ENCODE results near the gene WFIKKN2.

WFIKKN2 gene

DNA sequence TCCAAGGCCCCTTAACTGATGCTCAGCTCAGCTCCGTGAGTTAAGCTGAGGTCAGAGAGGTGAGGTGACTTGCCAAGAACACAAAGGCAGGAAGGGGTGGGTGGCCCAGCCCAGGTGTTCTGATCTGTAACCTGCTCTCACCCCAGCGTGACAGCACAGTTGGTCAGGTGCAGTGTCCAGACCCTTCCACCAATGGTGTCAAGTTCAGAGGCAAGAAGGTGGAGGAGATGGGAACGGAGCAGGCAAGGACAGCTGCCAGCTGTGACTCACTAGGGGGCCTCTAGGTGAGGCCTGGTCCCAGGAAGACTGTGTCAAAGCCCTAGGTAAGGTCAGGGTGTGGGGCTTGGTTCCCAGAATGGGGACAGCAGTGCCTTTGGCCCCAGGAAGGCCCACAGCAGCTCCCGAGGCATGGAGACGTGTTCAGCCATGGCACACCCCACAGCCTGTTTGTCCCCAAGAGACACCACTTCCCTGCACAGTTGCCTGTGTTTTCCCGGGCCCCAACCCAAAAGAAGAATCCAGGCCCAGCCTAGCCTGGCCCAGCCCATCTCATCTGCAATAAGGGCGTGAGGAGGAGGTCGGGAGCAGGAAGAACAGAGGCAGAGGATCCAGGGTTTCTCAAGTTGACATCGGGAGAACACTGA is 7.2 kb downstream of the WFIKKN2 start:
- no peaks in the 10 kb centered on the region for H3K36me3 ChIP-seq (ENCODE audit: control insufficient read depth in 2 of 2, insufficient read depth in 2 of 2, low read length in 2 of 2)
- H3K9ac ChIP-seq (ENCODE audit: low read depth in 1 of 2, low read length in 2 of 2) = no peak overlapping the region
- no peaks in the 10 kb centered on the region for H3K27me3 ChIP-seq (ENCODE audit: control insufficient read depth in 2 of 2, insufficient read depth in 2 of 2, low read length in 2 of 2)
- H3K27ac ChIP-seq (ENCODE audit: low read depth in 2 of 2, low read length in 2 of 2) = no peak overlapping the region
- H3K4me1 ChIP-seq (ENCODE audit: control insufficient read depth in 2 of 2, insufficient read depth in 2 of 2, low read length in 2 of 2) = no peaks in the 10 kb centered on the region
- no peak overlapping the region for H3K4me3 ChIP-seq (ENCODE audit: low read length in 2 of 2)
- no peaks in the 10 kb centered on the region for H3K9me3 ChIP-seq (ENCODE audit: control insufficient read depth in 2 of 2, low read length in 2 of 2)

DNA sequence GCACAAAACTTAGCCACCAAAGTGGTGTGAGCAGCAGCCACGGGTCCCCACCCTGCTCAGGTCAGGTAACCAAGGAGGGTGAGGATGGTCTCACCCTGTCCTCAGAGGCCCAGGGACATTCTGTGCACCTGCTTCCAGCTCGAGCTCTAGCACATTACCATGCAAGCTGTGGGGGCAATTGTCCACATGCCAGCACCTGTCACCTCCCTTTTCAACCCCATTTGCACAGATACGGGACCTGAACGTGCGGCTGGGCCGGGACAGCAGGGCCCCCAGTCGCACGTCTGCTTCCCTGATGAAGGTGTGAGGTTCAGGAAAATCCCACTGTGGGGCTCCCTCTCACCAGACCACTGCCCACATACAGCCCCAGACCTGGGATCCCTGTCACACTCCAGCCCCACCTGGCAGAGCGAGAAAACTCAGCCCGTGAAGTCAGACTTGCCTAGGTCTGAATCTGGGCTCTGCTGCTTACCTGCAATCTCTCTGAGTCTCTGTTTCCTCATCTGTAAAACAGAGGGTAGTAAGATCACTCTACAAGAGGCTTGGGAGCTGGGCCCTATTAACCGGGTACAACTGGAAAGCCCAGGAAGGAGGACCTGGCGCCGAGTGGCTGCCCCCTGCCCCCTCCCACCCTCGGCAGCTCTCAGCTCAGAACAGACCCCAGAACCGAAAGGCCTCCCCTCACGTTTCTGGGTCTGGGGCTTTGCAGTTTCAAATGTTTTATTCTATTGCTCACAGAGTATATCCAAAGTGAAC is 7.9 kb downstream of the WFIKKN2 start:
- Histone ChIP-seq H3K9ac (ENCODE audit: low read depth in 1 of 2, low read length in 2 of 2) (no peak overlapping the region), H3K27me3 (ENCODE audit: control insufficient read depth in 2 of 2, insufficient read depth in 2 of 2, low read length in 2 of 2) (no peaks in the 10 kb centered on the region)

DNA sequence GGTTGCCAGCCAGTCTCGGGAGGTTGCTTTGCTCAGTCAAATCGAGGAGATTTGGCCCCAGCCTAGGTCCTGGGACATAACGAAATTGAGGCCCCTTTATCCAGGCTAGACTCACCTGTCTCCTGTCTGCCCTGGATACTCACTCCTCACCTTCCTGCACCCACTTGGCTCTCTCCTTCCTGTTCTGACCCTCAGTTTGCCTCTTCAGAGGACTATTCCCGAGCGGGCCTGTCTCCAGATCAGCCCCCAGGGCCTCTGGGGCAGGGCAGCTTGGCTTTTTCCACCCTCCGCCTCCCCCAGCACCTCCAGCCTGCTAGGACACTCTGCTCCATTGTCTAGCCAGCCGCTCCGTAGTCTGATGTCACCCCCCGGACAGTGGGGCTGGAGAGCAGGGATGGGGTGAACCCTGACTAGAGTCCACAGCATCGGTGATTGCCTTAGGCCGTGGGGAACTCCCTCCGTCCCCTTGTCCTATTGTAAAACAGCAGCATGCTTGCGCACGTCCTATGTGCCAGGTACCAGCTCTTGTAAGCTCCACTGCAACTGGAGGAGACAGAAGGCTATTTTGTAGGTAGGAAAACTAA is 8.8 kb downstream of the WFIKKN2 start:
- H3K36me3 ChIP-seq (ENCODE audit: control insufficient read depth in 2 of 2, insufficient read depth in 2 of 2, low read length in 2 of 2) = no peaks in the 10 kb centered on the region
- H3K27ac ChIP-seq (ENCODE audit: low read depth in 2 of 2, low read length in 2 of 2) = no peak overlapping the region
- H3K9ac ChIP-seq (ENCODE audit: low read depth in 1 of 2, low read length in 2 of 2) = no peak overlapping the region
- H3K4me1 ChIP-seq (ENCODE audit: control insufficient read depth in 2 of 2, insufficient read depth in 2 of 2, low read length in 2 of 2) = no peaks in the 10 kb centered on the region
- no peak overlapping the region for H3K4me3 ChIP-seq (ENCODE audit: low read length in 2 of 2)
- H3K9me3 ChIP-seq (ENCODE audit: control insufficient read depth in 2 of 2, low read length in 2 of 2) = no peaks in the 10 kb centered on the region
- no peaks in the 10 kb centered on the region for H3K27me3 ChIP-seq (ENCODE audit: control insufficient read depth in 2 of 2, insufficient read depth in 2 of 2, low read length in 2 of 2)

More for the DNA sequence above, 7.9 kb downstream of the WFIKKN2 start:
- Histone ChIP-seq H3K4me3 (ENCODE audit: low read length in 2 of 2) (no peak overlapping the region), H3K4me1 (ENCODE audit: control insufficient read depth in 2 of 2, insufficient read depth in 2 of 2, low read length in 2 of 2) (no peaks in the 10 kb centered on the region), H3K9me3 (ENCODE audit: control insufficient read depth in 2 of 2, low read length in 2 of 2) (no peaks in the 10 kb centered on the region), H3K36me3 (ENCODE audit: control insufficient read depth in 2 of 2, insufficient read depth in 2 of 2, low read length in 2 of 2) (no peaks in the 10 kb centered on the region), H3K27ac (ENCODE audit: low read depth in 2 of 2, low read length in 2 of 2) (no peak overlapping the region)

DNA sequence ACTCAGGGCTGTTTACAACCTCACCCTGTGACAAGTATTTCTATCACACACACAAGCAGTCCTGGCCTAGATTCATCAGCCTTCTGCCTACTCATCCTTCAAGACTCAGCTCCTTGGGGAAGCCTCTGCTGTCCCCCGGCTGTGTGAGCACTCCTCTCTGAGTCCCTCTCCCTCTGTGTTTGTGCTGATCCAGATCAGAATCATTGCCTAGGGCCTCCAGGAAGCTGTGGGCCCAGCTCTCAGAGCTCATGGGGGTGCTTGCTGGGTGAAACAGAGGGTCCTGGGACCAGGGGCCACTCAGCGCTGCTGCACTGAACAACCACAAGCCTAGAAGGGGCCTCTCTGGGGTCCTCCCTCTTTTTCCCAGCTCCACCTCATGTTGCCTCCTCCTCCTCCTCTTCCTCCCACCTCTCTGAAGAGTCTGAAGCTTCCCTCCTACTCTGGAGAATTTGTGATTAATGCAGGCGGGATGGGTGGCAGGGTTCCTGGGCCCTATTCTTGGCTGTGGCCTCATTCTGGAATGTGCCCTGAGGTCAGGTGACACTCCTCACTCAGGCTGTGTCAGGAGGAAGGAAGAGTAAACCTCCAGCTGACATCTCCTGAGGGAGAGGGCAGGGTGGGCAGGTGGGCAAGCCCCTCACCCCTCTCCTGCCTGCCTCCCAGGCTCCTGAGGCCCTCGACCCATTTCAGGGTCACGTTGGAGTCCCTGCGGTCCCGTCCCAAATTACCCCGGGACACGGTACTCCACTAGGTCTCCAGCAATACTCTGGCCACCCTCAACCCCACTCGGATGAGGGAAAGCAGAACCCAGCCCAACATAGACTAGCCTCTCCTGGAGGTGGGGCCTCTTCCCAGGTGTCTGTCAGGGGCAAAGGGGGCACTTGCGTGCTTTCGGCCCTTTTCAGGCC is 10.1 kb downstream of the WFIKKN2 start:
- Histone ChIP-seq H3K36me3 (ENCODE audit: control insufficient read depth in 2 of 2, insufficient read depth in 2 of 2, low read length in 2 of 2) (no peaks in the 10 kb centered on the region), H3K27ac (ENCODE audit: low read depth in 2 of 2, low read length in 2 of 2) (no peak overlapping the region), H3K27me3 (ENCODE audit: control insufficient read depth in 2 of 2, insufficient read depth in 2 of 2, low read length in 2 of 2) (no peaks in the 10 kb centered on the region), H3K4me1 (ENCODE audit: control insufficient read depth in 2 of 2, insufficient read depth in 2 of 2, low read length in 2 of 2) (no peaks in the 10 kb centered on the region), H3K9me3 (ENCODE audit: control insufficient read depth in 2 of 2, low read length in 2 of 2) (no peaks in the 10 kb centered on the region), H3K9ac (ENCODE audit: low read depth in 1 of 2, low read length in 2 of 2) (no peak overlapping the region), H3K4me3 (ENCODE audit: low read length in 2 of 2) (no peak overlapping the region)

DNA sequence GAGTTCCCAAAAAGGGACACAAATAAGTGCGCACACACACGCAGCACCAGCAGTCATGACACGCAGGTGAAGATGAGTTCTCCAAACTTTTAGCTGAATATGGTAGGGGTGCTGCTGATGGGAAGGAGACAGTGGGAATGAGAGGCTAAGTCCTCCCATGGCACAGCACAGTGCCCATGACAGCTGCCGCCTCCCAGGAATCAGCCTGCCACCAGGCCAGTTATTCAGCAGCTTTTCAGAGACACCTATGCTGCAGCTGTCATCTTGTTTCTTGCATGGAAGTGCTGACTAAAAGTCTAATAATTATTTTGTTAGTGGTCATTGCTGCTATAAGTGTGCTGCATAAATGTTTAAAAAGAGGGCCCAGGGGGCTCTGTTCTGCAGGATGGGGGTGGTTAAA is 12.2 kb downstream of the WFIKKN2 start:
- H3K9me3 ChIP-seq (ENCODE audit: control insufficient read depth in 2 of 2, low read length in 2 of 2) = no peaks in the 10 kb centered on the region
- H3K36me3 ChIP-seq (ENCODE audit: control insufficient read depth in 2 of 2, insufficient read depth in 2 of 2, low read length in 2 of 2) = no peaks in the 10 kb centered on the region
- H3K27me3 ChIP-seq (ENCODE audit: control insufficient read depth in 2 of 2, insufficient read depth in 2 of 2, low read length in 2 of 2) = no peaks in the 10 kb centered on the region
- H3K27ac ChIP-seq (ENCODE audit: low read depth in 2 of 2, low read length in 2 of 2) = no peak overlapping the region
- H3K9ac ChIP-seq (ENCODE audit: low read depth in 1 of 2, low read length in 2 of 2) = no peak overlapping the region
- H3K4me1 ChIP-seq (ENCODE audit: control insufficient read depth in 2 of 2, insufficient read depth in 2 of 2, low read length in 2 of 2) = peaks cover 10 to 11% of the 10 kb centered on the region in 2 donors
- H3K4me3 ChIP-seq (ENCODE audit: low read length in 2 of 2) = no peak overlapping the region

DNA sequence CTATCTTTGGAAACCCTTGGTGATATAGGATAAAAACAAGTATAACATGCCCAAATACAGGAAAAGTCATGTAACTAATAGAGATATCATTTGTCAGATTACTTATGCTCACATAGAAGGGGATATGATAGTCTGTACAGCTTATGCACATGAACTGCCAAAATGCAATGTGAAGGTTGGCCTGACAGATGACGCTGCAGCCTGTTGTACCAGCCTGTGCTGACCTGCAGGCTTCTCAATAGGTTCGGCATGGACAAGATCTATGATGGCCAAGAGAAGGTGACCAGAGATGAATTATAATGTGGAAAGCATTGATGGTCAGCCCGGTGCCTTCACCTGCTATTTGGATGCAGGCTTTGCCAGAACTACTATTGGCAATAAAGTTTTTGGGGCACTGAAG is 12.7 kb downstream of the WFIKKN2 start:
- peaks cover 12 to 16% of the 10 kb centered on the region in 2 donors for H3K4me1 ChIP-seq (ENCODE audit: control insufficient read depth in 2 of 2, insufficient read depth in 2 of 2, low read length in 2 of 2)
- H3K27ac ChIP-seq (ENCODE audit: low read depth in 2 of 2, low read length in 2 of 2) = no peak overlapping the region
- H3K9ac ChIP-seq (ENCODE audit: low read depth in 1 of 2, low read length in 2 of 2) = no peak overlapping the region
- H3K4me3 ChIP-seq (ENCODE audit: low read length in 2 of 2) = no peak overlapping the region
- H3K9me3 ChIP-seq (ENCODE audit: control insufficient read depth in 2 of 2, low read length in 2 of 2) = no peaks in the 10 kb centered on the region
- no peaks in the 10 kb centered on the region for H3K27me3 ChIP-seq (ENCODE audit: control insufficient read depth in 2 of 2, insufficient read depth in 2 of 2, low read length in 2 of 2)
- H3K36me3 ChIP-seq (ENCODE audit: control insufficient read depth in 2 of 2, insufficient read depth in 2 of 2, low read length in 2 of 2) = no peaks in the 10 kb centered on the region

DNA sequence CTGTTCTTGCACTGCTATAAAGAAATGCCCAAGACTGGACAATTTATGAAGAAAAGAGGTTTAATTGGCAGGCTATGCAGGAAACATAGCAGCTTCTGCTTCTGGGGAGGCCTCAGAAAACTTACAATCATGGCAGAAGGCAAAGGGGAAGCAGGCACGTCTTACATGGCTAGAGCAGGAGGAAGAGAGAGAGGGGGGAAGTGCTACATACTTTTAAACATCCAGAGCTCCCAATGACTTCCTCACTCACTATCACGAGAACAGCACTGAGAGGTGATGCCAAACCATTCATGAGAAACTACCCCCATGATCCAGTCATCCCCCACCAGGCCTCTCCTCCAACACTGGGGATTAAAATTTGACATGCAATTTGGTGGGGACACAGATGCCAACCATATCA is 13.3 kb downstream of the WFIKKN2 start:
- no peak overlapping the region for H3K27ac ChIP-seq (ENCODE audit: low read depth in 2 of 2, low read length in 2 of 2)
- H3K4me3 ChIP-seq (ENCODE audit: low read length in 2 of 2) = no peak overlapping the region
- H3K9me3 ChIP-seq (ENCODE audit: control insufficient read depth in 2 of 2, low read length in 2 of 2) = no peaks in the 10 kb centered on the region
- peaks cover 12 to 20% of the 10 kb centered on the region in 2 donors for H3K4me1 ChIP-seq (ENCODE audit: control insufficient read depth in 2 of 2, insufficient read depth in 2 of 2, low read length in 2 of 2)
- H3K36me3 ChIP-seq (ENCODE audit: control insufficient read depth in 2 of 2, insufficient read depth in 2 of 2, low read length in 2 of 2) = no peaks in the 10 kb centered on the region
- no peaks in the 10 kb centered on the region for H3K27me3 ChIP-seq (ENCODE audit: control insufficient read depth in 2 of 2, insufficient read depth in 2 of 2, low read length in 2 of 2)
- no peak overlapping the region for H3K9ac ChIP-seq (ENCODE audit: low read depth in 1 of 2, low read length in 2 of 2)

DNA sequence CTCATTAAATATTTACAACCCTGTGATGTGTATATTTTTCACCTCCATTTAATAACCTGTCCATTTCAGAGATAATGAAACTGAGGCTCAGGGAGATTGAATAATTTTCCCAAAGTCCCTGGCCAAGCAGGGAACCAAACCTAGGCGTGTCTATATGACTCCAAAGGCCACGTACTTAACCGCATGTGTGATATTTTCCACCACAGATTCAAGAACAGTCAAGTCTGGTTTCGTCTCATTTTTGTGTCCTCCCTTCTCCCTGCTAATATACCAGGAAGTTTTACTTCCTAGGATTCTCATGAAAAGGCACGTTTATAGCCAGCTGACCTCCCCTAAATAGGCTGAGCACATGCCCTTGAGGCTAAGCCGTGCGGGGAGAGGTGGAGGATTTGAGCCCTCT is 15.3 kb downstream of the WFIKKN2 start:
- Histone ChIP-seq H3K9me3 (ENCODE audit: control insufficient read depth in 2 of 2, low read length in 2 of 2) (no peaks in the 10 kb centered on the region), H3K4me3 (ENCODE audit: low read length in 2 of 2) (no peak overlapping the region), H3K27ac (ENCODE audit: low read depth in 2 of 2, low read length in 2 of 2) (no peak overlapping the region), H3K9ac (ENCODE audit: low read depth in 1 of 2, low read length in 2 of 2) (no peak overlapping the region), H3K27me3 (ENCODE audit: control insufficient read depth in 2 of 2, insufficient read depth in 2 of 2, low read length in 2 of 2) (no peaks in the 10 kb centered on the region), H3K36me3 (ENCODE audit: control insufficient read depth in 2 of 2, insufficient read depth in 2 of 2, low read length in 2 of 2) (no peaks in the 10 kb centered on the region), H3K4me1 (ENCODE audit: control insufficient read depth in 2 of 2, insufficient read depth in 2 of 2, low read length in 2 of 2) (peaks cover 12 to 30% of the 10 kb centered on the region in 2 donors)

DNA sequence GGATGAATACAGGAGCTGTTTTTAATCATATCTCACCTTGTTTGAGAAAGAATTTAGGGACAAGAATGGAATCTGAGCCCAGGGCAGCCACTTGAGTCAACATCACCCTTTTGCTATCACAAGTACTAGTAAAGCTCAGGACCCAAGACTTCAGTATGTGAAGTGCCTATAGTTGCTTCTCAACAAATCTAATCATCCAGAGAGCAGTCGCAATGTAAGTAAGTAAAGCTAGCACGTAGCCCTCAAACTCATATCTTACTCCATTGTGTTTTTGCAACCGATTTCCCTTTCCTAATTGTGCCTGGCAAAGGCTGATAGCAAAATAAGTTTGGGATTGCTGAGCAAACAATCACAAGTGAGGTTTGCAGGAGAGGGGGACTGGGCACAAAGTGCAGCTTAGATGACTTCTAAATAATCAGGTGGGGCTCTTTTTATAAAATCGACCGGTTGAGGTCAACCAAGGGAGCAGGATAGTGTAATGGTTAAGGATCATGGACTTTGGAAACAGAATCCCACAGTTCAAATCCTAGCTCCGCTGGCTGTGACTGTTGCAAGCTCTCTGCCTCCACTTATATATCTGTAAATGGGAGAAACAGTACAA is 17.7 kb downstream of the WFIKKN2 start:
- Histone ChIP-seq H3K27me3 (ENCODE audit: control insufficient read depth in 2 of 2, insufficient read depth in 2 of 2, low read length in 2 of 2) (no peaks in the 10 kb centered on the region), H3K36me3 (ENCODE audit: control insufficient read depth in 2 of 2, insufficient read depth in 2 of 2, low read length in 2 of 2) (no peaks in the 10 kb centered on the region), H3K4me3 (ENCODE audit: low read length in 2 of 2) (no peak overlapping the region), H3K9ac (ENCODE audit: low read depth in 1 of 2, low read length in 2 of 2) (peak overlapping the region in 1 of 2 donors; percentile 29), H3K27ac (ENCODE audit: low read depth in 2 of 2, low read length in 2 of 2) (peak overlapping the region; percentile 52 to 61), H3K9me3 (ENCODE audit: control insufficient read depth in 2 of 2, low read length in 2 of 2) (no peaks in the 10 kb centered on the region), H3K4me1 (ENCODE audit: control insufficient read depth in 2 of 2, insufficient read depth in 2 of 2, low read length in 2 of 2) (peaks cover 16 to 34% of the 10 kb centered on the region in 2 donors)
